ENCODE results near the gene SULT1A2.
"Not testable (repeated sequence)": the region's sequence is repeated elsewhere in the genome, so short reads cannot be mapped to it uniquely, and the experiment has no call there.

SULT1A2 gene

GRCh38 chr16:28596840-28597691 is at the start of gene SULT1A2:
TSS of gene SULT1A2 (minus strand) at chr16:28597050. CDS start at chr16:28595930, 1,120 bp downstream.
- DNase-seq (ENCODE audit: low spot score) = peak; percentile 1

GRCh38 chr16:28639959-28640358 is 43.1 kb upstream of the SULT1A2 start:
- DNase-seq (ENCODE audit: low spot score) = not testable (repeated sequence)

GRCh38 chr16:28638359-28638758 is 41.5 kb upstream of the SULT1A2 start:
- DNase-seq (ENCODE audit: low spot score) = not testable (repeated sequence)

- not testable (repeated sequence) for DNase-seq (ENCODE audit: low spot score)
Measured at GRCh38 chr16:28637765-28638164, 40.9 kb upstream of the SULT1A2 start, which contains the start of gene NPIPB8. TSS of gene NPIPB8 (plus strand) at chr16:28638065. CDS start at chr16:28638361, 296 bp downstream.

GRCh38 chr16:28636093-28636823 is 39.4 kb upstream of the SULT1A2 start:
- DNase-seq (ENCODE audit: low spot score) = not testable (repeated sequence)

- not testable (repeated sequence) for DNase-seq (ENCODE audit: low spot score)
Measured at GRCh38 chr16:28630905-28631304, 34.1 kb upstream of the SULT1A2 start.

- DNase-seq (ENCODE audit: low spot score) = peak; percentile 27
Measured at GRCh38 chr16:28623172-28623711, 26.4 kb upstream of the SULT1A2 start.

- not testable (repeated sequence) for DNase-seq (ENCODE audit: low spot score)
Measured at GRCh38 chr16:28622532-28623171, 25.8 kb upstream of the SULT1A2 start.

- no peak for DNase-seq (ENCODE audit: low spot score)
Measured at GRCh38 chr16:28621481-28622155, 24.8 kb upstream of the SULT1A2 start.

- DNase-seq (ENCODE audit: low spot score) = not testable (repeated sequence)
Measured at GRCh38 chr16:28620316-28620715, 23.5 kb upstream of the SULT1A2 start.

- no peak for DNase-seq (ENCODE audit: low spot score)
Measured at GRCh38 chr16:28617874-28618273, 21.0 kb upstream of the SULT1A2 start.

GRCh38 chr16:28616636-28617035 is 19.8 kb upstream of the SULT1A2 start:
- no peak for DNase-seq (ENCODE audit: low spot score)

- DNase-seq (ENCODE audit: low spot score) = not testable (repeated sequence)
Measured at GRCh38 chr16:28616224-28616577, 19.4 kb upstream of the SULT1A2 start.

GRCh38 chr16:28615486-28616223 is 18.8 kb upstream of the SULT1A2 start:
- DNase-seq (ENCODE audit: low spot score) = not testable (repeated sequence)

GRCh38 chr16:28614561-28614960 is 17.7 kb upstream of the SULT1A2 start:
- DNase-seq (ENCODE audit: low spot score) = not testable (repeated sequence)

- not testable (repeated sequence) for DNase-seq (ENCODE audit: low spot score)
Measured at GRCh38 chr16:28613912-28614311, 17.1 kb upstream of the SULT1A2 start.

GRCh38 chr16:28612359-28613280 is 15.8 kb upstream of the SULT1A2 start:
- not testable (repeated sequence) for DNase-seq (ENCODE audit: low spot score)

- peak; percentile 8 for DNase-seq (ENCODE audit: low spot score)
Measured at GRCh38 chr16:28610595-28611191, 13.8 kb upstream of the SULT1A2 start.

All from D341Med (cell line).